Activated CD4-positive, alpha-beta T cell treated with anti-CD3 and anti-CD28 coated beads, Interleukin-2, amount 50 U/mL, for 16 hours (primary cell): Measurements from ENCODE around the gene WDR88.
"Not testable (repeated sequence)": the region's sequence is repeated elsewhere in the genome, so short reads cannot be mapped to it uniquely, and the experiment has no call there.

ENCODE experiments used
- DNase-seq: peaks from one replicate; pipeline ENCODE4 v3.0.0-alpha.2; 2020

Gene WDR88

GRCh38 chr19:33214596-33214995 lies 82.7 kb downstream of the WDR88 start:
- DNase-seq = no peak

- no peak for DNase-seq
These were observed 83.7 kb downstream of the WDR88 start for GRCh38 chr19:33215438-33216197.

GRCh38 chr19:33216198-33216830 lies 84.4 kb downstream of the WDR88 start:
- DNase-seq = no peak

GRCh38 chr19:33217881-33218280 lies 86.0 kb downstream of the WDR88 start:
- no peak for DNase-seq

- DNase-seq = no peak
These were observed 87.4 kb downstream of the WDR88 start for GRCh38 chr19:33219261-33219815.

GRCh38 chr19:33220115-33220514 lies 88.2 kb downstream of the WDR88 start:
- DNase-seq = no peak

GRCh38 chr19:33220735-33221134 lies 88.8 kb downstream of the WDR88 start:
- DNase-seq = no peak

GRCh38 chr19:33221638-33222037 lies 89.7 kb downstream of the WDR88 start:
- no peak for DNase-seq

- not testable (repeated sequence) for DNase-seq
These were observed 90.3 kb downstream of the WDR88 start for GRCh38 chr19:33222255-33222654.

- DNase-seq = no peak
These were observed 93.0 kb downstream of the WDR88 start for GRCh38 chr19:33224694-33225457.
